Stimulated activated CD4-positive, alpha-beta T cell treated with anti-CD3 and anti-CD28 coated beads, Interleukin-1b, Interleukin-23, amount 100 ng/mL, for 4 hours (primary cell): ENCODE measurements around the gene SYK.

Experiments used
- DNase-seq, 2 donors: peaks; one replicate each; pipeline ENCODE4 v3.0.0-alpha.2; 2020; ENCODE audit warnings: low read depth in 2 of 2

The SYK gene

GRCh38 chr9:90946982-90947381 lies 145.4 kb downstream of the SYK start:
- no peak for DNase-seq
